HEK293T (cell line): ENCODE results near the gene PPP1R26.

Experiments
- CTBP1 ChIP-seq: fragments of 450-650 bp; IDR thresholded peaks from 2 replicates; pipeline ENCODE4 v1.6.1; 2016; ENCODE audit warnings: borderline replicate concordance
- HDGF ChIP-seq: fragments of 450-650 bp; IDR thresholded peaks from 2 replicates; pipeline ENCODE4 v1.6.1; 2017; ENCODE audit warnings: antibody characterized with exemption, borderline replicate concordance
- L3MBTL2 ChIP-seq: fragments of 450-650 bp; conservative IDR thresholded peaks from 2 replicates; pipeline ENCODE4 v1.6.1; 2016; ENCODE audit warnings: mild to moderate bottlenecking
- LEF1 ChIP-seq: fragments of 450-650 bp; IDR thresholded peaks from 2 replicates; pipeline ENCODE4 v1.6.1; 2017; ENCODE audit warnings: mild to moderate bottlenecking, borderline replicate concordance
- SP1 ChIP-seq: fragments of 450-650 bp; IDR thresholded peaks from 2 replicates; pipeline ENCODE4 v1.6.1; 2017
- TARDBP ChIP-seq: fragments of 450-650 bp; IDR thresholded peaks from 2 replicates; pipeline ENCODE4 v1.6.1; 2016

GRCh38 chr9:135456436-135457104 is 23.0 kb upstream of the PPP1R26 start:
- TF ChIP-seq LEF1 (no peak), TARDBP (no peak), CTBP1 (no peak), SP1 (no peak), HDGF (no peak), L3MBTL2 (no peak)
